Lower leg skin (tissue), 4 donors: ENCODE data around the gene FOXO6. TPM values are rescaled to one million over a fixed set of nuclear protein-coding genes. Genes with fewer than 3 reads are reported as not detected.

ENCODE experiments used
- DNase-seq, 2 donors: peaks; one replicate each; pipeline ENCODE4 v3.0.0-alpha.2; 2019; ENCODE audit warnings: low spot score in 2 of 2
- H3K4me3 ChIP-seq: fragments of 200-600 bp; sonication (generic); 2 replicates; pipeline ENCODE4 v1.5.1; 2017; ENCODE audit warnings: mild to moderate bottlenecking, low read depth; ENCODE audit not compliant: poor library complexity, severe bottlenecking
- POLR2A ChIP-seq, 2 donors: fragments of 450-650 bp; IDR thresholded peaks; one replicate each; pipeline ENCODE4 v1.6.1; 2016 to 2017; ENCODE audit warnings: antibody characterized with exemption in 2 of 2, mild to moderate bottlenecking in 1 of 2, moderate library complexity in 1 of 2
- WGBS, 2 donors: methylation state at CpG; one replicate each; pipeline ENCODE4 v1.1.5; 2018; 5-methylcytosine and 5-hydroxymethylcytosine counted together
- intact Hi-C: fragments of 100-400 bp; cut with DNase I; formaldehyde crosslinking; loops from one replicate; pipeline ENCODE4 v1.15.0; 2023; ENCODE audit warnings: low total_unique reads
- total RNA-seq, 4 donors: library from RNA; depleted of rRNA; stranded (reverse); fragments of >200 nt; gene quantifications; one replicate each; pipeline ENCODE4 v1.1.0, GENCODE V29; 2016
- TF ChIP-seq, protein P1 (sequence below), 3 donors: fragments of 450-650 bp; IDR thresholded peaks; one replicate each; pipeline ENCODE4 v1.5.1; 2016; ENCODE audit warnings: antibody characterized with exemption in 3 of 3, mild to moderate bottlenecking in 3 of 3, moderate library complexity in 2 of 3

Gene FOXO6
- total RNA-seq, 4 donors from 2014 or later, result 0.15 to 3.5 (median 1.5) TPM

DNA sequence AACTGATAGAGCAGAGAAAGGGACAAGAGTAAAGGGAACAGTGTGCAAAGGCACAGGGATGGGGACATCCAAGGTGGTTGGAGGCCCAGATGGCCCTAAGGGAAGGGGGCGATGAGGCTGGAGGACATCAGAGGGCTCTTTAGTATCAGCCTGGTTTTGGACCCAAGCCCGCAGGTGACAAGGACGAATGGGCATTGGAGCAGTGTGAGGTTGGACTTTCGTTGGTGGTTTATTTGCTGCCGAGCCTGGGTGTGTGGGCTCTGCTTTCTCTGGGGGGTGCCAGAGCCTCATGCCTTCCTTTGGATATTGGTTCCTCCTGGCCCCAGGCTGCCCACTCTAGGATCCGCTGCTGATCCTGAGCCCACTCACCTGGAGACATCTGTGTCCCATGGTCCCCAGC lies 12.1 kb downstream of the FOXO6 start:
- WGBS, 2 donors, result 81 to 89% methylated on average over 6 of the region's 6 CpGs
- no peak for TF ChIP-seq POLR2A (IDR thresholded peaks at IDR 0.05)
- TF ChIP-seq, protein P1, sequence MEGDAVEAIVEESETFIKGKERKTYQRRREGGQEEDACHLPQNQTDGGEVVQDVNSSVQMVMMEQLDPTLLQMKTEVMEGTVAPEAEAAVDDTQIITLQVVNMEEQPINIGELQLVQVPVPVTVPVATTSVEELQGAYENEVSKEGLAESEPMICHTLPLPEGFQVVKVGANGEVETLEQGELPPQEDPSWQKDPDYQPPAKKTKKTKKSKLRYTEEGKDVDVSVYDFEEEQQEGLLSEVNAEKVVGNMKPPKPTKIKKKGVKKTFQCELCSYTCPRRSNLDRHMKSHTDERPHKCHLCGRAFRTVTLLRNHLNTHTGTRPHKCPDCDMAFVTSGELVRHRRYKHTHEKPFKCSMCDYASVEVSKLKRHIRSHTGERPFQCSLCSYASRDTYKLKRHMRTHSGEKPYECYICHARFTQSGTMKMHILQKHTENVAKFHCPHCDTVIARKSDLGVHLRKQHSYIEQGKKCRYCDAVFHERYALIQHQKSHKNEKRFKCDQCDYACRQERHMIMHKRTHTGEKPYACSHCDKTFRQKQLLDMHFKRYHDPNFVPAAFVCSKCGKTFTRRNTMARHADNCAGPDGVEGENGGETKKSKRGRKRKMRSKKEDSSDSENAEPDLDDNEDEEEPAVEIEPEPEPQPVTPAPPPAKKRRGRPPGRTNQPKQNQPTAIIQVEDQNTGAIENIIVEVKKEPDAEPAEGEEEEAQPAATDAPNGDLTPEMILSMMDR (IDR thresholded peaks at IDR 0.05), result no peak
- no peak overlapping the region for H3K4me3 ChIP-seq
- DNase-seq, result no peak
- intact Hi-C loops, result no loop called here

DNA sequence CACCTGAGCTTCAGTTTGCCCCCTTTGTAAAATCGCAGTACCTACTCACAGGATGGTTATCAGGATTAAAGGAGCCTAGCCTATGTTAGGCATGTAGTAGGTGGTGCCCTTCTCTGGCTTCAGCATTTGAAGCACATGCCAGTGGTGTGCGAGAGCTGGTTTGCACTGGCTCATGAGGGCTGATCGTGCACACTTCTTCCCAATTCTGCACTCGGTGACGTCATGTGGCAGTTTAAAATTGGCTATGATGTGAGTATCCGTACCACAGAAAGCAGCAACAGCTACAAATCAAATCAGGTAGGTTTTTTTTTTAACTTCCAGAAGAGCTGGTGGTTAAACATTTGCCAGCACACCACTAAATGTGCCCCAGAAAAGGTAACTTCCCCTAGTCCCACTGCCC lies 13.5 kb downstream of the FOXO6 start:
- DNase-seq, result no peak
- no peak for TF ChIP-seq POLR2A (IDR thresholded peaks at IDR 0.05)
- TF ChIP-seq, protein P1 (IDR thresholded peaks at IDR 0.05), result no peak
- H3K4me3 ChIP-seq, result no peak overlapping the region
- WGBS, 2 donors, result 80 to 81% methylated on average over 6 of the region's 6 CpGs
- intact Hi-C loops, result no loop called here

DNA sequence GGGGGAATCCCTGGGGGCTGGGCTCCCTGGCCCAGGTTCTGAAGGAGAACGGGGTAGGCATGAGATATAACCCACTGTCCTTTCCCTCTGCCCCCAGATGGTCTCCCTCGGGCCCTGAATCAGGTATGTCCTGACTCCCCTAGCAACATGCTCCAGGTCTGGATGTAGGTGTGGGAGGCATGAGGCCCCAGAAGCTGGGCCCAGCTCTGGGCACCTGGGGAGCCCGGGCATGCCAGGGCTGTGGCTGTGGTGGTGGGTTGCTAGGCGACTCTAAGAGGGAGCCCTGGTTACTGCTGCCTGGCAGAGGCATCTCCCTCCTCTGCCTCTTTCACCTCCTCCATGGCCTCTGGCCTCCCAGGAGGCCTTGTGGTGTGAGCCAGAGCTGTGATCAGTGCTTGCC lies 16.2 kb downstream of the FOXO6 start:
- WGBS, 2 donors, result 82% methylated on average over 4 of the region's 4 CpGs
- intact Hi-C loops, result no loop called here
- DNase-seq, result no peak

DNA sequence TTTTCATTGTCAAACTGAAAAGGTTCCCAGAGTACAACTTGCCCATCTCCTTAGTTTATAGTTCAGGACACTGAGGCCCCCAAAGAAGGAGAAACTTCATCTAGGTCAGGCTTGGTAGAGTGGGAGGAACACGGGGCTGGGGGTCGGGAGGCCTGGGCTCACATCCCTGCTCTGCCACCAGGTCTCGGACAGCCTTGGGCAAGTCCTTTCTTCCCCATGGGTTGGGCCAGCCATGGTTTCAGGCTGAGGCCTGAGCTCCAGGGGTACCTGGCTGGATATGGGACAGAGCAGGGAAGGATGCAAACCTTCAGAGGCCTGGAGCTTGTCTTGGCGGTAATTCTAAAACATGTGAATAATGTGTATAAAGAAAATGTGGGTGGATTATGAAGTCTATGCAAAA lies 17.0 kb downstream of the FOXO6 start:
- TF ChIP-seq POLR2A (IDR thresholded peaks at IDR 0.05), result no peak
- TF ChIP-seq, protein P1 (IDR thresholded peaks at IDR 0.05), result no peak
- DNase-seq, result no peak
- H3K4me3 ChIP-seq, result no peak overlapping the region
- intact Hi-C loops, result no loop called here
- 90% methylated on average over 4 of the region's 4 CpGs for WGBS, 2 donors

More for the DNA sequence above, 16.2 kb downstream of the FOXO6 start:
- H3K4me3 ChIP-seq, result no peak overlapping the region
- no peak for TF ChIP-seq POLR2A (IDR thresholded peaks at IDR 0.05)
- TF ChIP-seq, protein P1 (IDR thresholded peaks at IDR 0.05), result no peak

GRCh38 chr1:41378999-41379737 lies 17.9 kb downstream of the FOXO6 start:
- intact Hi-C loops, result no loop called here

More at GRCh38 chr1:41378999-41379737, 17.9 kb downstream of the FOXO6 start:
- H3K4me3 ChIP-seq, result no peak overlapping the region
- 82 to 89% methylated on average over 4 of the region's 4 CpGs for WGBS, 2 donors
- no peak for DNase-seq
- no peak for TF ChIP-seq POLR2A (IDR thresholded peaks at IDR 0.05)
- TF ChIP-seq, protein P1 (IDR thresholded peaks at IDR 0.05), result no peak
